Measurements from ENCODE around the gene TOPAZ1. TPM values are rescaled to one million over a fixed set of nuclear protein-coding genes. Genes with fewer than 3 reads are reported as not detected.

Gene TOPAZ1
- total RNA-seq, 6 experiments from 2014 or later = not detected

- H3K4me3 ChIP-seq = no peak overlapping the region
These were observed 67.8 kb downstream of the TOPAZ1 start for GRCh38 chr3:44309500-44309899.

DNA sequence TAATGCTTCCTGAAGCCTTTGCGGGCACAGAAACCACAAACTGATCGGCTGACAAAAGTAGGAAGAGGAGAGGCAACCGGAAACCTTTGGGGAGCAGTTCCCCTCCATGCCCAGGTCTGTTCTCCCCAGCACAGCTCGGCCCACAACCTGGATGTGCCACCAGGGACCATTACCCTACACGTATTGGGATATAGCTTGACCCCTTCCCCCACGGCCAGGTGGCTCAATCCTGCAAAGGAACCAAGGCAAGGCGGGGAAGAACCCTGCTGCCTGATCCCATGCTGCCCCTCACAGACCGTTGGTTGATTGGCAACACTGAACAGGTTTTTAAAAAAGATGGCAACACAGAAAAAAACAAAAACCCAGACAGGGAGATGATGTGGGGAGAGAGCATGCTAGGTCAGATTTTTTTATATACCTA is 77.2 kb downstream of the TOPAZ1 start:
- no peak for ATAC-seq
- Histone ChIP-seq H3K36me3 (no peaks in the 10 kb centered on the region), H3K27me3 (no peaks in the 10 kb centered on the region), H3K27ac (no peak overlapping the region), H3K9me3 (no peaks in the 10 kb centered on the region), H3K4me3 (no peak overlapping the region), H3K4me1 (peaks cover 0 to 20% (median 2%) of the 10 kb centered on the region in 4 donors)
- TF ChIP-seq CTCF (IDR thresholded peaks at IDR 0.05) = no peak
- no peak for TF ChIP-seq POLR2A (IDR thresholded peaks at IDR 0.05)
- DNase-seq = peak in 1 of 3 donors; percentile 46
- WGBS (ENCODE audit: insufficient coverage, low coverage, low lambda C conversion rate, missing lambda C conversion rate) = 66% methylated on average over 6 of the region's 8 CpGs
- intact Hi-C loops (cut with DNase I) = no loop called here

More at GRCh38 chr3:44309500-44309899, 67.8 kb downstream of the TOPAZ1 start:
- Histone ChIP-seq H3K27ac (no peak overlapping the region), H3K9me3 (no peaks in the 10 kb centered on the region), H3K4me1 (no peaks in the 10 kb centered on the region), H3K27me3 (no peaks in the 10 kb centered on the region), H3K36me3 (no peaks in the 10 kb centered on the region)
- ATAC-seq = no peak
- DNase-seq = no peak
- TF ChIP-seq POLR2A (IDR thresholded peaks at IDR 0.05) (no peak), CTCF (IDR thresholded peaks at IDR 0.05) (no peak)
- intact Hi-C loops (cut with DNase I) = no loop called here

GRCh38 chr3:44321335-44321734 is 79.6 kb downstream of the TOPAZ1 start:
- TF ChIP-seq POLR2A (IDR thresholded peaks at IDR 0.05) (no peak), CTCF (IDR thresholded peaks at IDR 0.05) (no peak)
- no peaks in the 10 kb centered on the region for H3K36me3 ChIP-seq
- peak; percentile 63 to 84 (median 83) for ATAC-seq
- H3K4me3 ChIP-seq = no peak overlapping the region
- WGBS (ENCODE audit: insufficient coverage, low coverage, low lambda C conversion rate, missing lambda C conversion rate) = 17% methylated on average over 3 of the region's 3 CpGs
- intact Hi-C loops (cut with DNase I) = no loop called here
- peaks cover 0 to 20% (median 2%) of the 10 kb centered on the region in 4 donors for H3K4me1 ChIP-seq
- no peak overlapping the region for H3K27ac ChIP-seq
- H3K9me3 ChIP-seq = no peaks in the 10 kb centered on the region
- no peaks in the 10 kb centered on the region for H3K27me3 ChIP-seq
- DNase-seq = no peak

GRCh38 chr3:44323341-44323955 is 81.8 kb downstream of the TOPAZ1 start:
- Histone ChIP-seq H3K27ac (no peak overlapping the region), H3K4me1 (peaks cover 0 to 20% (median 2%) of the 10 kb centered on the region in 4 donors), H3K4me3 (no peak overlapping the region), H3K27me3 (no peaks in the 10 kb centered on the region), H3K9me3 (no peaks in the 10 kb centered on the region), H3K36me3 (no peaks in the 10 kb centered on the region)
- intact Hi-C loops (cut with DNase I) = no loop called here
- 1% methylated on average over 4 of the region's 4 CpGs for WGBS (ENCODE audit: insufficient coverage, low coverage, low lambda C conversion rate, missing lambda C conversion rate)
- no peak for TF ChIP-seq POLR2A (IDR thresholded peaks at IDR 0.05)
- TF ChIP-seq CTCF (IDR thresholded peaks at IDR 0.05) = peak; percentile 76 to 85 (median 82)
- ATAC-seq (peak; percentile 84 to 89 (median 86)), DNase-seq (peak; percentile 54 to 74 (median 56))

DNA sequence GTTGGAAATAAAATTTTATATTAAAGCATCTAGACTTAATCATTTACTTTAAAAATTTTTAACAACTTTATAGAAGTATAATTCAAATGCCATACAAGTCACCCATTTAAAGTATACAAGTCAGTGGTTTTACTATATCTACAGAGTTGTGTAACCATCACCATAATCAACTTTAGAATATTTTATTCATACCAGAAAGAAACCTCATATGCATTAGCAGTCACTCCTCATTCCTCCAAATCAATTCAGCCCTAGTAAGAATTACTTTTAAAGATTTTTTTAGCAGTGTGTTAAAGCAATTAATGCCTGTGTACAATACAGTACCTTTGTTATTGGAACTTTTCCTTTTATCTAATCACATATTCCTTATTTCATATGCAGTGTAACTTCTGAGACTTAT is 82.9 kb downstream of the TOPAZ1 start:
- Histone ChIP-seq H3K36me3 (no peaks in the 10 kb centered on the region), H3K27ac (no peak overlapping the region), H3K27me3 (no peaks in the 10 kb centered on the region), H3K4me3 (no peak overlapping the region), H3K4me1 (peaks cover 0 to 20% (median 2%) of the 10 kb centered on the region in 4 donors), H3K9me3 (no peaks in the 10 kb centered on the region)
- ATAC-seq (no peak), DNase-seq (no peak)
- intact Hi-C loops (cut with DNase I) = no loop called here
- TF ChIP-seq CTCF (IDR thresholded peaks at IDR 0.05) = no peak
- no peak for TF ChIP-seq POLR2A (IDR thresholded peaks at IDR 0.05)

All from right lobe of liver (tissue), 6 donors.